ENCODE measurements around the gene TNS4.

The TNS4 gene

DNA sequence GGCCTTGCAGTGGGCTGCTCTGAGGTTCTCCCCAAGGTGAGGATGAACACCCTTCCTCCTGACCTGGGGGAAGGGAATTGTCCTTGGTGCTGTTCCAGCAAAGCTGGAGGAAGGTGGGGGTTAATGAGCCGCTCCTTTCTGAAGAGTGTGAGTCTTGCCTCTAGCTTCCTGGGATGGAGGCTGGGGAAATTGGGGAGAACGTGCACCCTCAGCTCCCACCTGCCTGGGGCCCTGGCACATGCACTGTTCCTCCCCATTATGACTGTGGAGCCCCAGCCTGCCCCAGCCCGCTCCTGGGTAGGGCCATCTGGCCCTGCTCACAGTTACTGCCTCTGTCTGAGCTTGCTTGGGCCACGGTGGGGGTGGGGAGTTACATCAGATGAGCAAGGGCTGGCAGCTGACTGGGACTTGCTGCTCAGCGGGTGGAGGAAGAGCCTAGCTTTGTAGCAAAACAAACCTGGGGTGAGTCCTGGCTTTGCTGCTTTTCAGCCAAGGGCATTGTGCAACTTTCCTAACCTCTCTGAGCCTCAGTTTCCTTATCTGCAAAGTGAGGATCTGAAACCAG lies 11.1 kb downstream of the TNS4 start:
- peak; percentile 80 for DNase-seq

DNA sequence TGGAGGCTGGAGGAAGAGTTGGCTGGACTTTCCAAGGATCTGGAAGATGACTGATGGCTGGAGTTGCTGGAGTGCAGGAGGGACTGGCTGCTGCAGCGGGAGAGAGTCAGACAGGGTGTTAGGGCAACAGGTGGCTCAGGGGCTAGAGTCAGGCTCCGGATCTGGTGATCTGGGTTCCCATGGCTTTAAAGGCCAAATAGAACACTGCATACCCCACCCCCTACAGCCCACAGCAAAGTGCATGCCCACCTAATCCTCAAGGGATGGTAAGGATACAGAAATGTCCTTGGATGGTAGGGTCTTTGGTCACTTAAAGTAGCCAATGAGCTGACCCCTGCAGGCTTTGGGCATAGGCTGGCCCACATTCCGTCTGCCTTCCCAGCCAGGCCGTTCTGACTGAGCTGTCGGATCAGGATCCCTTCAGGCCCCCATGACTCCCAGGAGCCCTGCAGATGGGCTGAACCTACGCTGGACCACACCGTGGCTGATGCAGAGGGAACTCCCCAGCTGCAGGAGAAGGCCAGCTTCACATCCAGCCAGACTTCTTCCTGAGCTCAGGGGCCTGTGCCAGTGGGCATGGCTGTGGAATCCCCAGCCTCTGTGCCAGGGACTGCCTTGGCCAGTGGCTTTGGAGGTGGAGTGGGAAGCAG lies 13.9 kb downstream of the TNS4 start:
- no peak for DNase-seq

DNA sequence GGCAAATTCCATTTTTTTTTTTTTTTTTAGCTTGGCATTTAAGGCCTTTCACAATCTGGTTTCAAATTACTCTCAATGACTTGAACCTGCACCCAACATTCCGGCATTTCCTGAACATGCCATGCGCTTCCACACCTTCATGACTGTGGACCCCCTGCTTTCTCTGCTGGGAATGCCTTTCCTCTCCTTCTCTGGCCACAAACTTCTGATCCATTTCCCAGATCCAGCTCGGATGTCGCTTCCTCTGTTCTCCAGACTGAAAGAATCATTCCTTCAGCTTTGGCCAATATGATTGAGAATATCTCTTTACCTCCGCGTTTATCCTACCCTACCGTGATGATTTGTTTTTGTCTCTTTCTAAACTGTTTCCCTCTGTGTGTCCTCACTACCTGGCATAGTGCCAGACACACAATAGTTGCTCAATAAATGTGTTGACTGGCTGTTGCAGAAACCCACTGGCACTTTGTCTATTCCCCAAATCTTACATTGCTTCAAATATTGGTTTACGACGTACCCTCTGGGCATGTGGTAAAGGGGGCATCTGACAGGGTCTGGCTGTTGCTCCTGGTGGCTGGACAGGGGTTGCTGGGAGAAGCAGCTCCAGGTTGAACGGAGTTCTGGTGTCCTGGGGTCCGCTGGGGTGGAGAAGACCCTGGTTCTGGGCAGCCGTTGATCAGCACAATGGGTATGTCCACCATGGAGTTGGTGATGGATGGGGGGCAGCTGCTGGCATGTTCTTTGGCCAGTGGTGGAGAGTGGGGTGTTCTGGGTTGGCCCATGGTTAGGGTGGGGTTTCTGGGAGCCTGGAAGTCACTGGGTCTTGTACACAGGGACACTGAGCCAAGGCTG lies 14.7 kb downstream of the TNS4 start:
- peak; percentile 85 for DNase-seq

DNA sequence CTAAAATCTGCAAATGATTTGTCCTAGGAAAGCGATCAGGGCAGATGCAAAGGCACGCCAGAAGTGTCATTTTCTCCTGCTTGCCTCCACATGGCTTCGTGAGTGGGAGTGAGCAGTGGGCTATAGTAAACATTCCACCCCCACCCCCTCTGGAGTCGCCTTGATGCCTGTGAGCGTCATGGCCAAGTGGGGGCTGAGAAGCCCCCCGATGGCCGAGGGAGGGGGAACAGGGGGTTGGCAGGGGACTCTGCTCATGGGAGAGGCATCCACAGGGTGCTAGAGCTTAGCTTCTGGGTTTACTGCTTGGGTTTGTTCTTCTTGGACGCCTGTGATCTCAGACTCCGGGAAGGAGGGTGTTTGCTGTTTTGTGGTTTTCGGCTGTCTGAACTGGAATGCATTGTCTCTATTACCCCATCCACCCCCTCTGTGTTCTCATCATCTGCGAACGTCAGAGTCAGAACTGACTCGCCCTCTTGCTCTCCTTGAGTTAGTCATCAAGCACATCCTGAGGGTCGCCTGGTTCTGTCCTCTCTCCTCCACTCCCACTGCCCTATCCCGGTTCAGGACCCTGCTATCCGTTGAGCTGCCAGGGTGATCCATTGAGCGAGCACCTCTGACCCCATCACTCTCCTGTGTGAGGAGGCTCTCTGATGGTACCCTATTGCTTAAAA lies 15.4 kb downstream of the TNS4 start:
- DNase-seq, result peak; percentile 98

DNA sequence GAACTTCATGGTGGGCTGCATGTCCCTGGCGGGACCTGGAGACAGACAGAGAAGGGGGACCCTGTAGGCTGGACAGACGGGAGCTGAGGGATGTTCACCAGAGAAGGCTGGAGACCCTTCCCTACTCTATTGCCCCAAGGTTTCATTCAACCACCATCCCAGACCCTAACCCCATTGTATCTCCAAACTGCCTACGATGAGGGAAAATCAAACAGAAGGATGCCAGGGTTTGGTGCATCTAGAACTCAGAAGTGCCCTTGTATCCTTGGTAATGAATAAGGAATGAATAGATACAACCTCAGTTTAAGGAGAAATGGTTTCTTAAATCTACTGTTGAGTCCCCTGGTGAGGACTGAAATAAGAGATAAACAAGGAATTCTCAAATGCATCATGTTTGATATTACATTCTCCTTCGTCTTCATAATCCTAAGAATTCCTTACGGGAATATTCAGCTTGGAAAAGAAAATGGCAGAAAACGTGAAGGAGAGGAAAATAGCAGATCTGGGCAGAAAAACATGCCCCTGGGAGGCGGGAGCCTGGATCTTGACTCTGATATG lies 16.4 kb downstream of the TNS4 start:
- no peak for DNase-seq

DNA sequence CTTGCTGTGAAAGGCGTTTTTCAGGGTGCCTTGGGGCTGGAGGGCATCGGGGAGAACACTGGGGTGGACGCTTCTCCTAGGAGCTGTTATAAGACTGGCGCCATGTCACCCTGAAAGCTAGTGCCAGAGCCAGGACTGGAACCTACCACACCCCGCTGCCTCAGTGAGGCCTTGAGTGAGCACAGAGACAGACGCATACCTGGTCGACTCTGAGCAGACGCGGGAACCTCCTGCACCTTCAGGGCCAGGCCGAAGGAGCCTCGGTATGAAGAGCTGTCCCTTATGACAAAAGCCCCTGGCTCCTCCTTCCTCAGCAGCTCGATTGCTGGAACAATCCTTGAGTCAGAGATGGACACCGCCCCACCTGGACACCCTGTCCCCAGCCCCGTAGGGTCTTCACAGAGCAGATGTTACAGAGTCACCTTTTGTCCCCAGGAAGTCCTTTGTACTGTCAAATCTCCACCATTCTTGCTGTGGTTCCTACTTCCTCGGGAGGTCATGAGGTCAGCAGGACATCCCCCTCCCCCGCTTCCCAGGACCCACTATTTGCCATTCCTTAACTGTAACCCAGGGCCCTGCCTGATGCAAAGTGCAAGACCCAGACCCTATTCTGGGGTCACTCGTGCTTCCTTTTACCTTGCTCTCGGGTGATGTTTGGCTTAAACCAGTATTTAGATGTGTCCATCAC lies 17.0 kb downstream of the TNS4 start:
- no peak for DNase-seq

DNA sequence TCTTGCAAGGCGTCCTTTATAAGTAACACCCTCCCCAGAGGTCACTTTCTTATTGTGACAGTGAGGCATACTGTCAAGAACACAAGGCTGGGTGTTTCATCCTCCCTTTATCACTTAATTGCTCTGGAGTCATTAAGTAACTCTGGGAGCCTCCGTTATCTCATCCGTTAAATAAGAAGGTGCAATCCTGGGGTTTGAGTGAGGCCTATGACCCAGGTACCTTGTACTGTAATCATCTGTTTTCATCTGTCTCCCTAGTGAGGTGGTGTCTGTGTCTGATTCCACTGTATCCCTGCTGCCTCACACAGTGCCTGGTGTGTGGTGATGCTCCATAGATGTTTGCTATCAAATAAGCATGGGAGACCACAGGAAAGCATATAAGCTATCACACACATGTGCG lies 17.7 kb downstream of the TNS4 start:
- no peak for DNase-seq

DNA sequence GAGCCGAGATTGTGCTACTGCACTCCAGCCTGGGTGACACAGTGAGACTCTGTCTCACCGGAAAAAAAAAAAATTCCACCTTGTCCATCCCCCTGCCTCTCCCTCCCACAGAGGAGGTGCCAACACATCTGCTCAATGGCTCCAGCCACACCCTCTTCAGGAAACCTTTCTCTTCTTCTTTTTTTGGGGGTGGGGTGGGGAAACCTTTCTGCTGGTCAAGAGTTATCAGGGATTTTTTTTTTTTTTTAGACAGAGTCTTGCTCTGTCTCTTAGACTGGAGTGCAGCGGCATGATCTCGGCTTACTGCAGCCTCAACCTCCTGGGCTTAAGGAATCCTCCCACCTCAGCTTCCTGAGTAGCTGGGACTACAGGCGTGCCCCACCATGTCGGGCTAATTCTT lies 18.7 kb downstream of the TNS4 start:
- DNase-seq, result no peak

DNA sequence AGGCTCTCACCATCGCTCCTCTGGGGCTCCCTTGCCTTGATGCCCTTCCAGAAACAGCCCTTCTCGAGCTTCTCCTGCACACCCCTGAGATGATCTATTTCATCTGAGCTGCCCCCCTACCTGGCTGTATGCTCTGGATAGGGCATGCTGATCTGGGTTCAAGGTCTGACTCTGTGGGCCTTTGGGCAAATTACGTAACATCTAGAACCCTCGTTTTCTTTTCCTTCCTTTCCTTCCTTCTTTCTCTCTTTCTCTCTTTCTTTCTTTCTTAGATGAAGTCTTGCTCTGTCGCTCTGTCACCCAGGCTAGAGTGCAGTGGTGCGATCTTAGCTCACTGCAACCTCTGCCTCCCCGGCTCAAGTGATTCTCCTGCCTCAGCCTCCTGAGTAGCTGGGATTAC lies 20.3 kb downstream of the TNS4 start:
- no peak for DNase-seq

DNA sequence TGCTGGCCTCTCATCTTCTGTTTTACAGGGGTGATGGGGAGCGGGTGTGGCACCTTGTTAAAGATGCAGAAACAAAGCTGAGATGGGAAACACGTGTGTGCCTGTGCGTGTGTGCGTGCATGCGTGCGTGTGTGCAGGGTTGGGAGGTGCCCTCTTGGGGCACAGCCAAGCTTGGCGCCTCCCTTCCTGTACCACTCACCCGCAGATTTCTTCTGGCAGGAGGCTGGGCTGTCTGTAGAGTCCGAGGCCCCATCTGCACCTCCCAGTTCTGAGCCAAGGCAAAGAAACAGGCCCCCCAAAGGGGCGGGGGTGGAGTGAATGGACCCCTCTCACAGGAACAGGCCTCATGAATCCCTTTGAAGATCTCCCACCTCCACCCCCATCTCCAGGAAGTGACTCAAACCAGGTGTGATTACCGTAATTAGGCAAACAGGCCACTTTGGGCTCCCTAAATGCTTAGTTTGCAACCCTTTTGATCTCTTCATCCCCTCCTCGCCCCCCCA lies 20.9 kb downstream of the TNS4 start:
- peak; percentile 68 for DNase-seq

DNA sequence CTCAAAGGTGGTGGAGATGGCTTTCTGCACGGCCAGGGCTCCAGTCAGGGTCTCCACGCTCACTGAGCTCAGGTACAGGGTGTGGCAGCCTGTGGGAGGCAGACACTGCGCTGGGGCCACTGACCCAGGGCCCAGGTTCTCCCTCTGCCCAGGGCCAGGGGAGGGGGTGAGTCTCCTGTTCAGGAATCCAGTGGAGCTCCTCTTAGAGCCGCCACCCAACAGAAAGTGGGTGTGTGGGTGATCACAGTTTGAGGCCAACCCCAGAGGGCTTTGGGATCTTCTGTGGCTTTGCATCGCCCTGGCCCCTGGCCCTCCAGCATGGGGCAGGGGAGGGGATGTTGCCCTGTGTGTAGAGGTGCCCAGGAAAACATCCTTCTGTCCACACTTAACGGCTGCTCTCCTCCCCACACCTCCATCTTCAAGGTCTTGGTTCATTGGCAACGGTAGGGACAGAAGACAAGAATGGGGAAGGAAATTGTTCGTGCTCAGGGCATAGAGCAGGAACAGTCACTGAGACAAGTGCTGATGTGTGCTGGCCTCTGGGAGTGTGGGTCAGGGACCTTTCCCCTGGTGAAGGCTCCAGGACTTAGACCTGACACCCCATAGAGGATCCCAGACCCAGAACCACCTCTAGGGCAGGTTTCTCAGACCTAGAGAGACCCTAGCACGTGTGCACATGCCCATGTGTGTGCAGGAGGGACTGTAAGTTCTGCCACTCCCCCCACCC lies 21.5 kb downstream of the TNS4 start:
- DNase-seq, result no peak

DNA sequence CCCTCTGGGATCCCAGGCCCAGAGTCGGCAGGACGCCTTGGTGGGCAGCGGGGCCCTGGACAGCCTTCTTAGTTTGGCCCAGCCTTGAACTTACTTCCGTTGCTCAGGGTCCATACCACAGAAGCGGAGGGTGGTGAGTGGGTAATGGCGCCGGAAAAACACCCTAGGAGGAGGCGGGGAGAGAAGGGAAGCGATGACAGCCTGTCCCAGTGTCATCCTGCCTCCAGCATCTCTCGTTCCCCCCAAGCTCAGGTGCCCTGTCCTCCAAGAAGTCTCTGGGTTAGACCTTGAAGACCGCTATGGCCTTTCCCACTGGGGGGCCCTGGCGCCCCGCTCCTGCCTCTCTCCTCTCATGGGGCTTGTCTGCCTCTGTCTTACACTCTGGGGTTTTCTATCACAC lies 22.9 kb downstream of the TNS4 start:
- no peak for DNase-seq

DNA sequence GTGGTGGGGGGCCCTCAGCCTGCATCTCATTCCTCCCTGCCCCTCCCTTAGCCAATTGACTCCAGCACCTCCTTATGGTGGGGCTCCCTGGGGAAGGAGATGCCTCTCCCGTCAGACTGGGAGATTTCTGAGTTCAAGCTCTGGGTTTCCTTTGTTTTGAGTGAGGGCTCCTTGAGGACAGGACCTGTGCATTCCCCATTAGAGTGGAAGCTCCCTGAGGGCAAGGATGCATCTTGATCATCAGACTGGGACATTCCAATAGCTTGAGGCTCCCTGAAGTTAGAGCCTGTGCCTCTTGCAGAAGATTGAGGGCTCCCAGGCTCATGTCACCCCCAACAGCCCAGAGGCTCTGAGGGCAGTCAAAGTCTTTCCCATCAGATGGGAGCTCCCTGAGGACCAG lies 23.6 kb downstream of the TNS4 start:
- no peak for DNase-seq

DNA sequence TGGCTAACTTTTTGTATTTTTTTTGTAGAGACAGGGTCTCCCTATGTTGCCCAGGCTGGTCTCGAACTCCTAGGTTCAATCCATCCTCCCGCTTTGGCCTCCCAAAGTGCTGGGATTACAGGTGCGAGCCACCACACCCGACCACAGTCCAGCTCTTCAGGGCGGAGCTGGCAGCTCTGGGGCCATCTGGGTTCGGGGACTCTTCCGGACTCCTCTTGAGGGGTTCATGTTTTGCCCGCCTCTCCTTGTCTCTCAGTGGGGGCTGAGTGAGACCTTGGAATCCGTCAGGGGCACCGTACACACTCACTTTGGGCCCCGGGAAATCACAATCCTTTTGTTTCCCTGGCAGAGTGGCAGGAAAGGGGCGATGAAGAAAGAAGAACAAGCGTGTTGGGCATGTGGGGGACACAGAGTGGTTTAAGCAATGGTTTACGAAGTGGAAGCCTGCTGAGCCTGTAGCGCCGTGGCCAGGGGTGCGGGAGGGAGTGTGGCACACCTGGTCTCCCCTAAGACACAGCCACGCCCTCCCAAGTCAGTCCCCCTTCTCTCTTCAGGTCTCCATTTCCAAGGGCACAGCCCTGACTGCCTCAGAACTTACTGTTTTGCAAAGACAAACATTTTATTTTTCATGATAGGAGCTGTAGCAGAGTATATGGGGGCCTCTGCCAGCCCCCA lies 26.1 kb downstream of the TNS4 start:
- no peak for DNase-seq

DNA sequence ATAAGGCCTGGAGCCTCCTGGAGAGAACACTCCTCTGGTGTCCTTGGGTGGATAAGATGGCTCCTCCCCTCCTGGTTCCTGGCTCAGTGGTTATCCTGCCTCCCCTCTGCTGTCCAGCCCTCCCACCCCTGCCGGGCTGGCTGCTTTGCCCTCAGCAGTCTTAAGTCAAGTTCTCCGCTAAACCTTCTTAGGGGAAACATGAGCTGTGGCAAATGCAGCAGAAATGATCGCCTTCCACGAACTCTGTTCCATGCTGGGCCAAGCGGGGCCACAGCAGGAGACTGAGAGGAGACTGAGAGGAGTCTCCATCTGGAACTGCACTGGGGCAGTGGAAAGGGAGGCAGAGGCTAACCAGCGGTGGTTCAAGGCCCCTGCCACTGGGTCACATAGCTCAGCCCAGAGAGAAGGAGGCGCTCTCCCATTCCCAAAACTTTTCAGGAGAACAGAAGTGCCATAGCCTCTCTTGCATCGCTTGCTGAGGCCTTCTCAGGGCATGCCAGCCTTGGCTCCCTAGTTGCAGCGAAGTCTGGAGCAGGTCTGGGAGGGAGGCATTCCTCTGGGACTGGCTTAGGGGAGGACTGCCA lies 26.9 kb downstream of the TNS4 start:
- DNase-seq, result no peak

DNA sequence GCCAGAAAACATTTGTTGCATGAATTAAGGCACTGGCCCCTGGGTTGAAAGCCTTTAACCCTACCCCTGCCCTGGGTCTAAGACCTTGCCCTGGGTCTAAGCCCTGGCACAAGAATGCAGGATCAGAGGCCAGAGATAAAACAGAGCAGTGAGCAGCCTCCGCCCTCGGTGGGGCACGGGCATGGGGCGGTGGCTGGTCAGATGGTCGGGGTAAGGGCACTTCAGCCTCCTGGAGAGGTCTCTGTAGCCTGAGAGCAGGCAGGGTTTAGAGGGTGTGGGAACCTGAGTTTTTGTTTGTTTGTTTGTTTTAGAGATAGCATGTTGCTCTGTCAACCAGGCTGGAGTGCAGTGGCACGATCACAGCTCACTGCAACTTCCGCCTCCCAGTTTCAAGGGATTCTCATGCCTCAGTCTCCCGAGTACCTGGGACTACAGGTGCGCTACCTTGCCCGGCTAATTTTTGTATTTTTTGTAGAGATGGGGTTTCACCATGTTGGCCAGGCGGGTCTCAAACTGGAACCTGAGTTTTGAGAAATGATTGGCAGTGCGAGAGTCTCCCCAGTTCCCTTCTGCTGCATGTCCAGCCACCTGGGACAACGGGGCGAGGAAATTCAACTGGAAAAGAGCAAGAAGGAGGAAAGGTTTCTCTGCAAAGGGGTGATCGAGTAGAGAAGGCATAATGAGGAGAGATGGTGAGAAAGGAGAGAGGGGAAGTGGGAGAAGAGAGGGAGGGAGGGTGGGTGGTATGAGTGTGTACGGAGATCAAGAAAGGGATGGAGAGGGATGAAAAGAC lies 27.7 kb downstream of the TNS4 start:
- DNase-seq, result no peak

DNA sequence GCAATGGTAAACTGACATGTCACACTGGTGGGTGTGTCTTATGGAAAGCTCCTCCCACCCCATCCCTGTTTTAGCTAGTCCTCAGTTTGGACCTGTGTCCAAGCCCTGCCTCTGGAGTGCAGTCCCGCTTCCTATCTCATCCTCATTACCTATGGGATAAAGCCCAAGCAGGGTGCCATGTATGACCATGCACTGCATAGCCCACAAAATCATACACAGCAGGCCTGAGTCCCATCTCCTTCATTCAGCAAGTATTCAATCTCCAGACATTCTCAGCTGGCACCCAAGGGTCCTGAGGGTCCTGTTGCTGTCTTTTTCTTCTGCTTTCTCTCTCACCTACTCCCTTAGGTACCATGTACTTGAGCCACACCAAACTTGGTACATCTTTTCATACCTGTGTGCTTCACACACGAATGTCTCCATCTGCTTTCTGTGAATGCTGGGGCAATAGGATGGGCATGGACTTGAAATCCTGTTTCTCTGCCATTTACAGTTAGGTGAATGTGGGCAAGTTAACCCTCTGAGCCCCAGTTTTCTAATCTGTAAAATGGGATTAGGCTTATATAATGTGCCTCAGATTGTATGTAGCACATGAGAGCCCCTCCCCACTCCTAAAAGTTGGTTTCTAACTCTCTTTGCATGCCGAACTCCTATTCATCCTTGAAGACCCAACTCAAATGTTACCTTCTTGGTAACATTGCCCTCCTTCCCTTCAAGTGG lies 28.5 kb downstream of the TNS4 start:
- no peak for DNase-seq

DNA sequence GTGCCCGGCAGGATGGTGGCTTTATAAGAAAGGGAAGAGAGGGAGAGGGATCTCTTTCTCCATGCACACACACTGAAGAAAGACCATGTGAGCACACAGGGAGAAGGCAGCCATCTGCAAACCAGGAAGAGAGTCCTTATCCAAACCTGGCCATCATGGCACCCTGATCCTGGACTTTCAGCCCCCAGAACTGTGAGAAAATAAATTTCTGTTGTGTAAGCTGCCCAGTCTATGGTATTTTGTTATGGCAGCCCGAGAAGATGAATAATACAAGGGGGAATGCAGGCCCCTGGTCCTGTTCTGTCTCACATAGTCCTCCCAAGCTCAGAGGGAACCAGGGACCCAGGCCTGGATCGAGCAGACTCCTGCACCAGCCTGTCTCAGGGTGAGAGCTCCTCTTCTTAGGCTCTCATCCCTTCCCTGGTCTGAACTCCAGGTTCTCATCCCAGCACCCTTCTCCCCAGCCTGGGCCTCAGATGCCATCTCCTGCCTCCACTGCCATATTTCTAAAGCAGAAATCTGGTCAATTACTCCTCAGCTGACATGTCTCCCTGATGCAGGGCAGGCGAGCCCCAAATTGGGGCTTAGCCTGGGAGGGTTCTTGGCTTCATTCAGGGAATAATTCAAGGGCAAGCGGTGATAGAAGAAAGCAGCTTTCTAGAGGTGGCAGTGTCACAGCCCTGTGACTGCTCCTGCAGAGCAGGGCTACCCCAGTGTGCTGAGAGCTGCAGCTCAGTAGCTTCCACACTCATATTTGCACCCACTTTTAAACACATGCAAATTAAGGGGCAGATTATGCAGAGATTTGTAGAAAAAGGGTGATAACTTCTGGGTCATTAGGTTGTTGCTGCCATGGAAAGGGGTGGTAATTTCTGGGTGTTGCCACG lies 29.3 kb downstream of the TNS4 start:
- no peak for DNase-seq

All from fibroblast of skin of scalp (primary cell).